HepG2 (cell line): Measurements from ENCODE around the gene ABCC8. TPM values are rescaled to one million over a fixed set of nuclear protein-coding genes. Genes with fewer than 3 reads are reported as not detected.

Source experiments
- ATAC-seq: fragments of 200-7000 bp; cut with Tn5 transposase; 3 replicates; pipeline ENCODE4 v1.9.1; 2020; ENCODE audit warnings: mild to moderate bottlenecking, moderate library complexity
- BruUV-seq: library from RNA; stranded (reverse); fragments of 400-500 nt; replicated peaks from 2 replicates; lab custom pipeline; 2021; lab: Mats Ljungman, UMichigan
- CTCF ChIA-PET: fragments of 300-600 bp; formaldehyde crosslinking; extraction: SDS; loops from one replicate; lab custom pipeline; 2021; ENCODE audit warnings: low total read pairs, inconsistent platforms, low intra/inter-chr PET ratio; lab: Yijun Ruan, JAX
- POLR2A ChIA-PET: fragments of 350-600 bp; sonication (Branson Sonifier 250); formaldehyde crosslinking; loops from one replicate; lab custom pipeline; 2020; ENCODE audit warnings: antibody characterized with exemption, inconsistent platforms; lab: Yijun Ruan, JAX
- DNase-seq: peaks from one replicate; pipeline ENCODE4 v3.0.0-alpha.2; 2015; ENCODE audit warnings: low spot score
- FAIRE-seq: peaks from 3 replicates; lab custom pipeline; 2011; peaks lifted over from hg19 to GRCh38; lab: Jason Lieb, UNC
- H2AFZ ChIP-seq: one replicate; pipeline ENCODE4 v1.6.1; 2011; ENCODE audit warnings: low read length, inconsistent platforms
- H3K27ac ChIP-seq: fragments of 300-600 bp; 3 replicates; pipeline ENCODE4 v1.8.0; 2011; ENCODE audit warnings: mixed run types, mild to moderate bottlenecking, mixed read lengths, low read length, inconsistent platforms; ENCODE audit not compliant: insufficient read depth; ENCODE audit errors: extremely low read length
- H3K27me3 ChIP-seq, 2 experiments: fragments of 200-600 bp in 1 of 2; 2 replicates in 1 of 2; 3 replicates in 1 of 2; pipeline versions ENCODE4 v1.6.0 to v1.8.0; 2011; ENCODE audit warnings: low read length in 2 of 2, mild to moderate bottlenecking in 2 of 2, moderate library complexity in 2 of 2, inconsistent platforms in 1 of 2; ENCODE audit not compliant: insufficient read depth in 2 of 2, control insufficient read depth in 1 of 2
- H3K36me3 ChIP-seq, 2 experiments: fragments of 200-600 bp in 1 of 2; replicated peaks in 1 of 2; 2 replicates in 1 of 2; 3 replicates in 1 of 2; pipeline versions ENCODE4 v1.5.1 to v1.8.0; 2011; ENCODE audit warnings: low read length in 2 of 2, inconsistent platforms in 1 of 2; ENCODE audit not compliant: insufficient read depth in 2 of 2, control insufficient read depth in 1 of 2
- H3K4me1 ChIP-seq: 2 replicates; pipeline ENCODE4 v1.5.1; 2012; ENCODE audit warnings: low read length, inconsistent platforms; ENCODE audit not compliant: insufficient read depth
- H3K4me2 ChIP-seq: 2 replicates; pipeline ENCODE4 v1.6.0; 2011; ENCODE audit warnings: low read depth, low read length, inconsistent platforms
- H3K4me3 ChIP-seq, 3 experiments: fragments of 200-600 bp in 1 of 3; sonication (generic), shearing (Covaris generic) in 1 of 3; replicated peaks in 1 of 3; 2 replicates each; pipeline ENCODE4 v1.5.1; 2011 to 2016; ENCODE audit warnings: low read length in 3 of 3, inconsistent platforms in 2 of 3, low read depth in 2 of 3, mild to moderate bottlenecking in 2 of 3, control low read depth in 1 of 3, mixed read lengths in 1 of 3; ENCODE audit not compliant: insufficient read depth in 1 of 3
- H3K79me2 ChIP-seq: one replicate; pipeline ENCODE4 v1.6.1; 2011; ENCODE audit warnings: low read length, inconsistent platforms; ENCODE audit not compliant: insufficient read depth
- H3K9ac ChIP-seq: 2 replicates; pipeline ENCODE4 v1.6.0; 2011; ENCODE audit warnings: mild to moderate bottlenecking, low read depth, low read length, inconsistent platforms; ENCODE audit not compliant: insufficient read depth
- H3K9me3 ChIP-seq: 2 replicates; pipeline ENCODE4 v1.5.1; 2012; ENCODE audit warnings: mild to moderate bottlenecking, low read length
- H4K20me1 ChIP-seq: 2 replicates; pipeline ENCODE4 v1.6.0; 2011; ENCODE audit warnings: inconsistent platforms, mild to moderate bottlenecking, low read length, moderate library complexity; ENCODE audit not compliant: insufficient read depth
- IRF9 ChIP-seq: sonication (generic); formaldehyde crosslinking; IDR thresholded peaks from 2 replicates; pipeline ENCODE4 v1.8.0; 2022; ENCODE audit warnings: missing genetic modification reagents, mild to moderate bottlenecking, borderline replicate concordance
- SOX5 ChIP-seq: IDR thresholded peaks from 2 replicates; pipeline ENCODE4 v1.6.1; 2016; ENCODE audit warnings: borderline replicate concordance
- TAF15 ChIP-seq: fragments of 200-400 bp; formaldehyde crosslinking; IDR thresholded peaks from one replicate; pipeline ENCODE4 v1.6.1; 2018; ENCODE audit warnings: mild to moderate bottlenecking, low read depth, low read length; ENCODE audit not compliant: poor library complexity, severe bottlenecking
- ZNF335 ChIP-seq: sonication (generic); formaldehyde crosslinking; IDR thresholded peaks from 2 replicates; pipeline ENCODE4 v1.4.0; 2020; ENCODE audit warnings: missing genetic modification reagents
- ZNF451 ChIP-seq: sonication (generic); formaldehyde crosslinking; IDR thresholded peaks from 2 replicates; pipeline ENCODE4 v1.5.0; 2020; ENCODE audit warnings: mild to moderate bottlenecking, missing genetic modification reagents
- ZNF503 ChIP-seq: sonication (generic); formaldehyde crosslinking; IDR thresholded peaks from 2 replicates; pipeline ENCODE4 v1.4.0; 2020; ENCODE audit warnings: missing genetic modification reagents
- WGBS: methylation state at CpG from one replicate; pipeline ENCODE4 v1.1.6; 2017; ENCODE audit warnings: low lambda C conversion rate; 5-methylcytosine and 5-hydroxymethylcytosine counted together
- in situ Hi-C: cut with HindIII; loops from 2 replicates; pipeline ENCODE4 v1.10.0; 2017; ENCODE audit warnings: low pct_unique_long_range_greater_than_20kb; ENCODE audit not compliant: extremely low pct_ligation_motif_present
- intact Hi-C: fragments of 100-400 bp; cut with micrococcal nuclease; formaldehyde crosslinking; loops from one replicate; pipeline ENCODE4 v1.10.0; 2022; ENCODE audit not compliant: unreplicated experiment
- polyA plus RNA-seq, 8 experiments: library from polyadenylated mRNA; depleted of rRNA in 3 of 8; stranded (reverse) in 7 of 8; unstranded in 1 of 8; fragments of >200 nt; fragmentation: Illumina TruSeq in 4 of 8; extraction: Trizol in 4 of 8; gene quantifications; 2 replicates each; pipeline versions ENCODE4 v1.2.1 to v1.2.3, GENCODE V29; 2011 to 2016; ENCODE audit warnings: low read depth in 4 of 8, missing spikeins in 1 of 8, mixed read lengths in 1 of 8; ENCODE audit not compliant: insufficient read depth in 1 of 8
- total RNA-seq, 5 experiments: library from RNA; depleted of rRNA; stranded (reverse); fragments of >200 nt; fragmentation: Illumina TruSeq; extraction: Trizol; gene quantifications; 2 replicates each; pipeline ENCODE4 v1.2.3, GENCODE V29; 2016; ENCODE audit warnings: low read depth in 1 of 5

ABCC8 gene
- total and polyA plus RNA-seq, 2 of the 13 experiments (the other 11 are each of a cell fraction or from before 2014, with no cell fraction given), result not detected

GRCh38 chr11:17526326-17526725 is 49.7 kb upstream of the ABCC8 start:
- ChIA-PET CTCF (no interaction called here), POLR2A (no interaction called here)
- H3K27ac ChIP-seq, result no peak overlapping the region
- ATAC-seq (no peak), FAIRE-seq (no peak), DNase-seq (no peak)
- WGBS, result no CpG with 5 or more reads among the region's 13 CpGs
- no peak overlapping the region for H3K4me2 ChIP-seq
- H3K9ac ChIP-seq, result no peak overlapping the region
- no peaks in the 10 kb centered on the region for H3K36me3 ChIP-seq
- no peak overlapping the region for H2AFZ ChIP-seq
- TF ChIP-seq SOX5 (CRISPR knock-in tag), result no peak
- TF ChIP-seq ZNF451 (CRISPR knock-in tag), result no peak
- no peak for TF ChIP-seq IRF9
- no peak for TF ChIP-seq ZNF503 (CRISPR knock-in tag)
- TF ChIP-seq TAF15, result no peak
- no peak for TF ChIP-seq ZNF335 (CRISPR knock-in tag)
- H3K4me1 ChIP-seq, result peaks cover 8% of the 10 kb centered on the region
- in situ Hi-C loops (no loop called here), intact Hi-C loops (no loop called here)
- H3K9me3 ChIP-seq, result no peaks in the 10 kb centered on the region
- BruUV-seq, result no TSS peak
- H4K20me1 ChIP-seq, result no peaks in the 10 kb centered on the region
- H3K4me3 ChIP-seq, result no peak overlapping the region
- H3K27me3 ChIP-seq, result peaks cover 0 to 20% of the 10 kb centered on the region in 2 experiments; a peak in 4 of 5 replicates
- H3K79me2 ChIP-seq, result no peaks in the 10 kb centered on the region
